ENCODE data around the gene RAB22A.

Gene RAB22A

GRCh38 chr20:58309591-58310290, at the start of gene RAB22A:
Gene RAB22A (plus strand): TSS chr20:58309715. CDS start chr20:58309977, 262 bp downstream.
- DNase-seq (ENCODE audit: low read depth in 2 of 2) = peak; percentile 58 to 63

- no peak for DNase-seq (ENCODE audit: low read depth in 2 of 2)
Observed at GRCh38 chr20:58260006-58260405, 49.5 kb upstream of the RAB22A start.

GRCh38 chr20:58261660-58262059, 47.9 kb upstream of the RAB22A start:
- no peak for DNase-seq (ENCODE audit: low read depth in 2 of 2)

- DNase-seq (ENCODE audit: low read depth in 2 of 2) = no peak
Observed at GRCh38 chr20:58264271-58264670, 45.2 kb upstream of the RAB22A start.

GRCh38 chr20:58267389-58268215, 41.9 kb upstream of the RAB22A start:
- no peak for DNase-seq (ENCODE audit: low read depth in 2 of 2)

- no peak for DNase-seq (ENCODE audit: low read depth in 2 of 2)
Observed at GRCh38 chr20:58268421-58268821, 41.1 kb upstream of the RAB22A start.

- DNase-seq (ENCODE audit: low read depth in 2 of 2) = no peak
Observed at GRCh38 chr20:58268936-58269619, 40.4 kb upstream of the RAB22A start.

GRCh38 chr20:58271606-58272351, 37.7 kb upstream of the RAB22A start:
- no peak for DNase-seq (ENCODE audit: low read depth in 2 of 2)

GRCh38 chr20:58274384-58274783, 35.1 kb upstream of the RAB22A start:
- no peak for DNase-seq (ENCODE audit: low read depth in 2 of 2)

GRCh38 chr20:58277107-58277506, 32.4 kb upstream of the RAB22A start:
- DNase-seq (ENCODE audit: low read depth in 2 of 2) = no peak

- DNase-seq (ENCODE audit: low read depth in 2 of 2) = no peak
Observed at GRCh38 chr20:58277578-58278472, 31.7 kb upstream of the RAB22A start.

GRCh38 chr20:58286729-58287128, 22.8 kb upstream of the RAB22A start:
- DNase-seq (ENCODE audit: low read depth in 2 of 2) = no peak

- DNase-seq (ENCODE audit: low read depth in 2 of 2) = no peak
Observed at GRCh38 chr20:58287638-58288037, 21.9 kb upstream of the RAB22A start.

GRCh38 chr20:58289143-58289542, 20.4 kb upstream of the RAB22A start:
- no peak for DNase-seq (ENCODE audit: low read depth in 2 of 2)

GRCh38 chr20:58293453-58293852, 16.1 kb upstream of the RAB22A start:
- no peak for DNase-seq (ENCODE audit: low read depth in 2 of 2)

- DNase-seq (ENCODE audit: low read depth in 2 of 2) = no peak
Observed at GRCh38 chr20:58294497-58295455, 14.7 kb upstream of the RAB22A start.

GRCh38 chr20:58296051-58296837, 13.3 kb upstream of the RAB22A start:
- no peak for DNase-seq (ENCODE audit: low read depth in 2 of 2)

- DNase-seq (ENCODE audit: low read depth in 2 of 2) = no peak
Observed at GRCh38 chr20:58297394-58297793, 12.1 kb upstream of the RAB22A start.

GRCh38 chr20:58300321-58300720, 9.2 kb upstream of the RAB22A start:
- no peak for DNase-seq (ENCODE audit: low read depth in 2 of 2)

Data from fibroblast of skin of left biceps (primary cell).